ENCODE measurements around the gene LYZL2.

DNA sequence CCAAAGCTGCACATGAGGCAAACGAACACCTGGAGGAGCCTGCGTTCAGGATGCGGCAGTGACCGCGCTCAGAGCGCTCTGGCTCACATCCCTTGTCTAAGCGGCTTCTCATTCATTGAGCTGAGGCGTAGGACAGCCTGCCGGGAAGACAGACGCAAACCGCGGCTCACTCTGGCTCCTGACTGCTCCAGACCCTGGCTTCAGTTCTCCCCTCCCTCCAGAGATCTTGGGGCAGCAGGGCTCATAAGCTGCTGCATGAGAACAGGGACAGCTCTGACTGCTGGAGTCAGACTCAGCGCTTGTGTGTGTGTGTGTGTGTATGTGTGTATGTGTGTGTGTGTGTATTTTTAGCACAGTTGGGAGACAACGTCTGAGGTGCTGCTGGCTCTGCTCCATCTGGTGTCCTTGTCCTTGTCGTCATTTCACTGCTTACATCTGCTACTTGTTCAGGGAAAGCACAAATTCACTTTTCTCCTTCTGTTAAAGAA, 15.8 kb upstream of the LYZL2 start:
- TF ChIP-seq POLR2A (IDR thresholded peaks at IDR 0.05): no peak
- no peak for TF ChIP-seq CTCF (IDR thresholded peaks at IDR 0.05)
